K562 (cell line): Measurements from ENCODE around the gene NPHS2. TPM values are rescaled to one million over a fixed set of nuclear protein-coding genes. Genes with fewer than 3 reads are reported as not detected.

Source experiments
- ATAC-seq: fragments of 200-7000 bp; cut with Tn5 transposase; 3 replicates; pipeline ENCODE4 v1.9.1; 2020; ENCODE audit warnings: moderate library complexity
- BruUV-seq: library from RNA; stranded (reverse); fragments of 400-500 nt; replicated peaks from 2 replicates; lab custom pipeline; 2021; lab: Mats Ljungman, UMichigan
- CTCF ChIA-PET: fragments of 300-600 bp; formaldehyde crosslinking; extraction: SDS; loops from one replicate; lab custom pipeline; 2021; ENCODE audit warnings: low intra/inter-chr PET ratio; lab: Yijun Ruan, JAX
- POLR2A ChIA-PET: fragments of 300-600, 350-650 bp; sonication (Branson Sonifier 250); formaldehyde crosslinking; extraction: SDS; loops from one replicate; lab custom pipeline; 2021; ENCODE audit warnings: antibody characterized with exemption, inconsistent platforms; lab: Yijun Ruan, JAX
- DNase-seq, 4 experiments: peaks; one replicate each; pipeline versions ENCODE4 v3.0.0 to v3.0.0-alpha.2; 2011 to 2018; ENCODE audit warnings: low spot score in 3 of 4, mixed read lengths in 3 of 4; ENCODE audit errors: extremely low read depth in 1 of 4
- FAIRE-seq: peaks from 2 replicates; lab custom pipeline; 2011; peaks lifted over from hg19 to GRCh38; lab: Jason Lieb, UNC
- H2AFZ ChIP-seq: 2 replicates; pipeline ENCODE4 v1.6.0; 2011; ENCODE audit warnings: low read depth, low read length, control low read depth, inconsistent platforms
- H3K27ac ChIP-seq: fragments of 200-600 bp; 3 replicates; pipeline ENCODE4 v1.8.0; 2011; ENCODE audit warnings: low read depth, mild to moderate bottlenecking, control low read depth, inconsistent platforms, low read length, moderate library complexity, mixed read lengths; ENCODE audit errors: extremely low read depth
- H3K27me3 ChIP-seq, 2 experiments: fragments of 300-600 bp in 1 of 2; 2 replicates in 1 of 2; 3 replicates in 1 of 2; pipeline versions ENCODE4 v1.6.0 to v1.8.0; 2011; ENCODE audit warnings: inconsistent platforms in 2 of 2, low read length in 2 of 2, mild to moderate bottlenecking in 1 of 2, mixed read lengths in 1 of 2, moderate library complexity in 1 of 2; ENCODE audit not compliant: control insufficient read depth in 2 of 2, insufficient read depth in 2 of 2
- H3K36me3 ChIP-seq: fragments of 300-600 bp; 3 replicates; pipeline ENCODE4 v1.8.0; 2011; ENCODE audit warnings: mild to moderate bottlenecking, low read length, inconsistent platforms; ENCODE audit not compliant: control insufficient read depth, insufficient read depth
- H3K4me1 ChIP-seq, 2 experiments: fragments of 200-600 bp in 1 of 2; replicated peaks in 1 of 2; 2 replicates in 1 of 2; 3 replicates in 1 of 2; pipeline versions ENCODE4 v1.5.1 to v1.8.0; 2011; ENCODE audit warnings: inconsistent platforms in 2 of 2, low read length in 2 of 2, mild to moderate bottlenecking in 1 of 2, mixed read lengths in 1 of 2, moderate library complexity in 1 of 2; ENCODE audit not compliant: control insufficient read depth in 2 of 2, insufficient read depth in 2 of 2
- H3K4me2 ChIP-seq: 2 replicates; pipeline ENCODE4 v1.6.1; 2011; ENCODE audit warnings: low read length, control low read depth, inconsistent platforms, mixed read lengths; ENCODE audit not compliant: insufficient read depth
- H3K4me3 ChIP-seq: fragments of 200-600 bp; sonication (generic), shearing (Covaris generic); 2 replicates; pipeline ENCODE4 v1.5.1; 2016; ENCODE audit warnings: control low read depth, inconsistent platforms
- H3K79me2 ChIP-seq: fragments of 200-600 bp; 3 replicates; pipeline ENCODE4 v1.8.0; 2011; ENCODE audit warnings: low read length, inconsistent platforms; ENCODE audit not compliant: control insufficient read depth, insufficient read depth
- H3K9ac ChIP-seq, 2 experiments: 2 replicates each; pipeline versions ENCODE4 v1.6.0 to v1.6.1; 2011; ENCODE audit warnings: low read depth in 2 of 2, low read length in 2 of 2, control low read depth in 1 of 2, inconsistent platforms in 1 of 2, mild to moderate bottlenecking in 1 of 2, mixed read lengths in 1 of 2; ENCODE audit not compliant: insufficient read depth in 1 of 2
- H3K9me1 ChIP-seq: one replicate; pipeline ENCODE4 v1.6.0; 2011; ENCODE audit warnings: inconsistent platforms, mild to moderate bottlenecking, low read length, moderate library complexity; ENCODE audit not compliant: control insufficient read depth, insufficient read depth
- H3K9me3 ChIP-seq: replicated peaks from 2 replicates; pipeline ENCODE4 v1.5.1; 2011; ENCODE audit warnings: low read depth, low read length, inconsistent platforms; ENCODE audit not compliant: control insufficient read depth, insufficient read depth
- H4K20me1 ChIP-seq: replicated peaks from 2 replicates; pipeline ENCODE4 v1.6.1; 2011; ENCODE audit warnings: low read length, inconsistent platforms, mixed read lengths; ENCODE audit not compliant: control insufficient read depth, insufficient read depth
- BRD4 ChIP-seq: fragments of 200-600 bp; sonication (generic); IDR thresholded peaks from 2 replicates; pipeline ENCODE4 v1.6.1; 2017; ENCODE audit warnings: inconsistent platforms
- SNRNP70 ChIP-seq: fragments of 200-400 bp; formaldehyde crosslinking; optimal IDR thresholded peaks from 2 replicates; pipeline ENCODE3; 2017; ENCODE audit warnings: low read depth, low read length
- WGBS: fragments of 100-300 bp; shearing (Covaris generic); methylation state at CpG from one replicate; pipeline ENCODE4 v1.1.6; 2016; ENCODE audit warnings: low coverage, mixed read lengths; ENCODE audit not compliant: insufficient coverage; ENCODE audit errors: missing lambda C conversion rate; 5-methylcytosine and 5-hydroxymethylcytosine counted together
- in situ Hi-C: fragments of 300-500 bp; cut with MboI; formaldehyde crosslinking; loops from 4 replicates; pipeline ENCODE4 v1.15.0; 2018; ENCODE audit warnings: inconsistent platforms, mixed read lengths
- intact Hi-C: fragments of 100-400 bp; cut with micrococcal nuclease; formaldehyde crosslinking; loops from 2 replicates; pipeline ENCODE4 v1.14.2; 2022
- polyA plus RNA-seq, 8 experiments: library from polyadenylated mRNA; depleted of rRNA in 4 of 8; stranded (reverse) in 5 of 8; unstranded in 3 of 8; fragments of >200 nt; fragmentation: Nextera tagmentation in 2 of 8; fragmentation: Illumina TruSeq in 1 of 8; extraction: Ambion mirVana in 2 of 8; extraction: Trizol in 1 of 8; gene quantifications; 2 replicates each; pipeline versions ENCODE4 v1.2.1 to v1.2.3, GENCODE V29; 2011 to 2014; ENCODE audit warnings: inconsistent platforms in 1 of 8, missing spikeins in 1 of 8
- small RNA-seq: library from RNA; depleted of rRNA; stranded (forward); fragments of <200 nt; gene quantifications from one replicate; pipeline ENCODE3, GENCODE V24; 2014
- total RNA-seq, 7 experiments: library from RNA; depleted of rRNA in 6 of 7; stranded (reverse); fragments of >200 nt in 6 of 7; fragmentation: Illumina TruSeq in 2 of 7; extraction: Trizol in 2 of 7; gene quantifications; 2 replicates each; pipeline versions ENCODE4 v1.2.1 to v1.2.3, GENCODE V29; 2011 to 2021; ENCODE audit warnings: low replicate concordance in 1 of 7
- TF ChIP-seq, protein P1 (sequence below), 3 experiments: IDR thresholded peaks in 2 of 3; conservative IDR thresholded peaks in 1 of 3; 2 replicates each; pipeline ENCODE4 v1.5.1; 2011 to 2012; ENCODE audit warnings: low read length in 3 of 3, mild to moderate bottlenecking in 3 of 3, control low read depth in 2 of 3, improper control_type of control experiment in 1 of 3, inconsistent platforms in 1 of 3, low read depth in 1 of 3, mixed read lengths in 1 of 3, moderate library complexity in 1 of 3; ENCODE audit not compliant: insufficient read depth in 2 of 3

Gene NPHS2
- total and polyA plus RNA-seq, 9 of the 15 experiments (the other 6 are each of a cell fraction or from before 2014, with no cell fraction given): not detected

GRCh38 chr1:179506199-179506598 lies 69.5 kb downstream of the NPHS2 start:
- ChIA-PET POLR2A (interaction anchor here (0.5 kb wide), 1 partner anchor 397 kb away, joined by 4 read pairs; no protein-coding TSS in a partner anchor), CTCF (no interaction called here)
- no peaks in the 10 kb centered on the region for H3K9me3 ChIP-seq
- H3K9me1 ChIP-seq: no peaks in the 10 kb centered on the region
- H3K27me3 ChIP-seq: no peaks in the 10 kb centered on the region
- intact Hi-C loops: no loop called here
- no peak for TF ChIP-seq BRD4
- TF ChIP-seq SNRNP70: no peak
- TF ChIP-seq, protein P1, sequence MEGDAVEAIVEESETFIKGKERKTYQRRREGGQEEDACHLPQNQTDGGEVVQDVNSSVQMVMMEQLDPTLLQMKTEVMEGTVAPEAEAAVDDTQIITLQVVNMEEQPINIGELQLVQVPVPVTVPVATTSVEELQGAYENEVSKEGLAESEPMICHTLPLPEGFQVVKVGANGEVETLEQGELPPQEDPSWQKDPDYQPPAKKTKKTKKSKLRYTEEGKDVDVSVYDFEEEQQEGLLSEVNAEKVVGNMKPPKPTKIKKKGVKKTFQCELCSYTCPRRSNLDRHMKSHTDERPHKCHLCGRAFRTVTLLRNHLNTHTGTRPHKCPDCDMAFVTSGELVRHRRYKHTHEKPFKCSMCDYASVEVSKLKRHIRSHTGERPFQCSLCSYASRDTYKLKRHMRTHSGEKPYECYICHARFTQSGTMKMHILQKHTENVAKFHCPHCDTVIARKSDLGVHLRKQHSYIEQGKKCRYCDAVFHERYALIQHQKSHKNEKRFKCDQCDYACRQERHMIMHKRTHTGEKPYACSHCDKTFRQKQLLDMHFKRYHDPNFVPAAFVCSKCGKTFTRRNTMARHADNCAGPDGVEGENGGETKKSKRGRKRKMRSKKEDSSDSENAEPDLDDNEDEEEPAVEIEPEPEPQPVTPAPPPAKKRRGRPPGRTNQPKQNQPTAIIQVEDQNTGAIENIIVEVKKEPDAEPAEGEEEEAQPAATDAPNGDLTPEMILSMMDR (IDR thresholded peaks at IDR 0.05 in 2 of 3, conservative IDR thresholded peaks at IDR 0.05 in 1 of 3; ENCODE audit: insufficient read depth in 2 of 3, low read depth in 1 of 3, low read length in 3 of 3): peak in 1 of 3 experiments; percentile 18; a peak in 1 of 6 replicates
- no peaks in the 10 kb centered on the region for H3K4me1 ChIP-seq
- no peaks in the 10 kb centered on the region for H3K36me3 ChIP-seq
- H3K4me3 ChIP-seq: no peak overlapping the region
- ATAC-seq (peak; percentile 79), DNase-seq (peak in 1 of 4 experiments; percentile 6), FAIRE-seq (no peak)
- H2AFZ ChIP-seq: no peak overlapping the region
- no peak overlapping the region for H3K27ac ChIP-seq
- H4K20me1 ChIP-seq: no peaks in the 10 kb centered on the region
- no peaks in the 10 kb centered on the region for H3K79me2 ChIP-seq
- H3K9ac ChIP-seq: no peak overlapping the region
- H3K4me2 ChIP-seq: no peak overlapping the region
- BruUV-seq: no TSS peak
- WGBS: under 1% methylated on average over 6 of the region's 6 CpGs
- in situ Hi-C loops: no loop called here

Small RNA genes lying within 50 kb of the gene (small RNA-seq; reads per million reads assigned to genes)
- not detected for gene RNU5F-2P

Other genes with a start within 250 kb of the NPHS2 start
- 0.12 TPM in 1 of 2 replicates, not detected in the other for gene AXDND1, start 210.0 kb downstream of the NPHS2 start, total RNA-seq (2014; rRNA removed)
- 0.07 and 0.16 TPM in 2 replicates for gene AXDND1, start 210.0 kb downstream of the NPHS2 start, total RNA-seq (2014; rRNA removed; fragmentation: Illumina TruSeq; extraction: Trizol)
- gene AXDND1, start 210.0 kb downstream of the NPHS2 start, total RNA-seq (2015; rRNA removed; fragmentation: Illumina TruSeq; extraction: Trizol): 0.38 TPM in 1 of 2 replicates, not detected in the other
- gene AXDND1, start 210.0 kb downstream of the NPHS2 start, total RNA-seq (2021): not detected in 2 replicates
- gene AXDND1, start 210.0 kb downstream of the NPHS2 start, polyA plus RNA-seq (2011; rRNA removed): 0.04 TPM in 1 of 2 replicates, not detected in the other
- gene AXDND1, start 210.0 kb downstream of the NPHS2 start, polyA plus RNA-seq (2014; fragmentation: Illumina TruSeq; extraction: Trizol): 0.07 TPM in 1 of 2 replicates, not detected in the other
- under 1 TPM; 0.03 to 0.13 TPM for gene AXDND1, start 210.0 kb downstream of the NPHS2 start, polyA plus RNA-seq (2014; fragmentation: Nextera tagmentation; extraction: Ambion mirVana)
- gene AXDND1, start 210.0 kb downstream of the NPHS2 start, polyA plus RNA-seq (2014; rRNA removed): not detected in 2 replicates
- gene TDRD5, start 15.9 kb upstream of the NPHS2 start, total RNA-seq (2014; rRNA removed): not detected in 2 replicates
- 0.22 and 0.36 TPM in 2 replicates for gene TDRD5, start 15.9 kb upstream of the NPHS2 start, total RNA-seq (2014; rRNA removed; fragmentation: Illumina TruSeq; extraction: Trizol)
- gene TDRD5, start 15.9 kb upstream of the NPHS2 start, total RNA-seq (2015; rRNA removed; fragmentation: Illumina TruSeq; extraction: Trizol): 0.15 and 0.22 TPM in 2 replicates
- gene TDRD5, start 15.9 kb upstream of the NPHS2 start, total RNA-seq (2021): 0.07 and 0.33 TPM in 2 replicates
- gene TDRD5, start 15.9 kb upstream of the NPHS2 start, polyA plus RNA-seq (2011; rRNA removed): 0.09 and 0.57 TPM in 2 replicates
- 0.14 and 0.31 TPM in 2 replicates for gene TDRD5, start 15.9 kb upstream of the NPHS2 start, polyA plus RNA-seq (2014; fragmentation: Illumina TruSeq; extraction: Trizol)
- under 1 TPM; 0.04 to 0.08 TPM for gene TDRD5, start 15.9 kb upstream of the NPHS2 start, polyA plus RNA-seq (2014; fragmentation: Nextera tagmentation; extraction: Ambion mirVana)
- 0.07 and 0.09 TPM in 2 replicates for gene TDRD5, start 15.9 kb upstream of the NPHS2 start, polyA plus RNA-seq (2014; rRNA removed)
- not detected in 2 replicates for gene FAM163A, start 167.3 kb upstream of the NPHS2 start, total RNA-seq (2014; rRNA removed)
- not detected in 2 replicates for gene FAM163A, start 167.3 kb upstream of the NPHS2 start, total RNA-seq (2014; rRNA removed; fragmentation: Illumina TruSeq; extraction: Trizol)
- not detected in 2 replicates for gene FAM163A, start 167.3 kb upstream of the NPHS2 start, total RNA-seq (2015; rRNA removed; fragmentation: Illumina TruSeq; extraction: Trizol)
- gene FAM163A, start 167.3 kb upstream of the NPHS2 start, total RNA-seq (2021): not detected in 2 replicates
- not detected in 2 replicates for gene FAM163A, start 167.3 kb upstream of the NPHS2 start, polyA plus RNA-seq (2011; rRNA removed)
- gene FAM163A, start 167.3 kb upstream of the NPHS2 start, polyA plus RNA-seq (2014; fragmentation: Illumina TruSeq; extraction: Trizol): not detected in 2 replicates
- gene FAM163A, start 167.3 kb upstream of the NPHS2 start, polyA plus RNA-seq (2014; fragmentation: Nextera tagmentation; extraction: Ambion mirVana): not detected
- not detected in 2 replicates for gene FAM163A, start 167.3 kb upstream of the NPHS2 start, polyA plus RNA-seq (2014; rRNA removed)